Measurements from ENCODE around the gene MGST2. TPM values are rescaled to one million over a fixed set of nuclear protein-coding genes. Genes with fewer than 3 reads are reported as not detected.
A peak's percentile ranks its signal among the peaks of the same experiment; 100 is the strongest.

MGST2 gene
- total RNA-seq, 2 donors from 2014 or later: 24.3 to 35.5 TPM

DNA sequence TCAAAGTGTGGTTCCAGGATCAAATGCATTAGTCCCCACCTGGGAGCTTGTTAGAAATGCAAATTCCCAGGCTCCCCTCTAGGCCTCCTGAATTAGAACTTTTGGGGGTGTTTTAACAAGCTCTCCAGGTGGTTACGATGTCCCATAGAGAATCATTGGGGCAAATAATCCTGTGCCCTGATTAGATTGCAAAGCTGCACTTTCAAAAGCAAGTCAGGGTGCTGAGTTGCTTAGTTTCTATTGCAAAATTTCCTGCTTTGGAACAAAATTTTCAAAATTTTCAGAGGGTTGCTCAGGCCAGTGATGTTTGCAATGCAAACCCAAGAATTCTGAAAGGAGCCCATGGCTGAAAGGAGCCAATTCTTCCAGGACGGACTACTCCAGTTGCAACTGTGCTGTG is 71.0 kb downstream of the MGST2 start:
- H3K9me3 ChIP-seq: no peaks in the 10 kb centered on the region
- no peak overlapping the region for H3K4me3 ChIP-seq
- H3K27ac ChIP-seq: peak overlapping the region in 1 of 2 donors; percentile 74
- H3K4me1 ChIP-seq (ENCODE audit: control insufficient read depth in 1 of 2, low read depth in 2 of 2): peaks cover 11 to 37% of the 10 kb centered on the region in 2 donors
- no peaks in the 10 kb centered on the region for H3K36me3 ChIP-seq
- no peak for ATAC-seq (ENCODE audit: insufficient number of reproducible peaks, low FRiP score, low read depth)
- H3K27me3 ChIP-seq (replicated peaks; ENCODE audit: insufficient read depth): no peaks in the 10 kb centered on the region
- DNase-seq (ENCODE audit: low spot score): no peak
- TF ChIP-seq, protein P1, sequence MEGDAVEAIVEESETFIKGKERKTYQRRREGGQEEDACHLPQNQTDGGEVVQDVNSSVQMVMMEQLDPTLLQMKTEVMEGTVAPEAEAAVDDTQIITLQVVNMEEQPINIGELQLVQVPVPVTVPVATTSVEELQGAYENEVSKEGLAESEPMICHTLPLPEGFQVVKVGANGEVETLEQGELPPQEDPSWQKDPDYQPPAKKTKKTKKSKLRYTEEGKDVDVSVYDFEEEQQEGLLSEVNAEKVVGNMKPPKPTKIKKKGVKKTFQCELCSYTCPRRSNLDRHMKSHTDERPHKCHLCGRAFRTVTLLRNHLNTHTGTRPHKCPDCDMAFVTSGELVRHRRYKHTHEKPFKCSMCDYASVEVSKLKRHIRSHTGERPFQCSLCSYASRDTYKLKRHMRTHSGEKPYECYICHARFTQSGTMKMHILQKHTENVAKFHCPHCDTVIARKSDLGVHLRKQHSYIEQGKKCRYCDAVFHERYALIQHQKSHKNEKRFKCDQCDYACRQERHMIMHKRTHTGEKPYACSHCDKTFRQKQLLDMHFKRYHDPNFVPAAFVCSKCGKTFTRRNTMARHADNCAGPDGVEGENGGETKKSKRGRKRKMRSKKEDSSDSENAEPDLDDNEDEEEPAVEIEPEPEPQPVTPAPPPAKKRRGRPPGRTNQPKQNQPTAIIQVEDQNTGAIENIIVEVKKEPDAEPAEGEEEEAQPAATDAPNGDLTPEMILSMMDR (IDR thresholded peaks at IDR 0.05): no peak

GRCh38 chr4:139738846-139739613 is 73.4 kb downstream of the MGST2 start:
- DNase-seq (ENCODE audit: low spot score): no peak
- H3K36me3 ChIP-seq: no peaks in the 10 kb centered on the region
- H3K9me3 ChIP-seq: no peaks in the 10 kb centered on the region
- no peaks in the 10 kb centered on the region for H3K27me3 ChIP-seq (replicated peaks; ENCODE audit: insufficient read depth)
- H3K4me1 ChIP-seq (ENCODE audit: control insufficient read depth in 1 of 2, low read depth in 2 of 2): peaks cover 11 to 34% of the 10 kb centered on the region in 2 donors
- H3K4me3 ChIP-seq: no peak overlapping the region
- no peak overlapping the region for H3K27ac ChIP-seq
- no peak for ATAC-seq (ENCODE audit: insufficient number of reproducible peaks, low FRiP score, low read depth)
- TF ChIP-seq, protein P1 (IDR thresholded peaks at IDR 0.05): no peak

- ATAC-seq (ENCODE audit: insufficient number of reproducible peaks, low FRiP score, low read depth): no peak
- no peaks in the 10 kb centered on the region for H3K27me3 ChIP-seq (replicated peaks; ENCODE audit: insufficient read depth)
- no peaks in the 10 kb centered on the region for H3K9me3 ChIP-seq
- H3K4me1 ChIP-seq (ENCODE audit: control insufficient read depth in 1 of 2, low read depth in 2 of 2): peaks cover 11 to 27% of the 10 kb centered on the region in 2 donors
- H3K27ac ChIP-seq: peak overlapping the region; percentile 44 to 60
- no peak for DNase-seq (ENCODE audit: low spot score)
- H3K4me3 ChIP-seq: peak overlapping the region; percentile 38
- H3K36me3 ChIP-seq: no peaks in the 10 kb centered on the region
- TF ChIP-seq, protein P1 (IDR thresholded peaks at IDR 0.05): no peak
Measured at GRCh38 chr4:139740121-139740520, 74.5 kb downstream of the MGST2 start.

DNA sequence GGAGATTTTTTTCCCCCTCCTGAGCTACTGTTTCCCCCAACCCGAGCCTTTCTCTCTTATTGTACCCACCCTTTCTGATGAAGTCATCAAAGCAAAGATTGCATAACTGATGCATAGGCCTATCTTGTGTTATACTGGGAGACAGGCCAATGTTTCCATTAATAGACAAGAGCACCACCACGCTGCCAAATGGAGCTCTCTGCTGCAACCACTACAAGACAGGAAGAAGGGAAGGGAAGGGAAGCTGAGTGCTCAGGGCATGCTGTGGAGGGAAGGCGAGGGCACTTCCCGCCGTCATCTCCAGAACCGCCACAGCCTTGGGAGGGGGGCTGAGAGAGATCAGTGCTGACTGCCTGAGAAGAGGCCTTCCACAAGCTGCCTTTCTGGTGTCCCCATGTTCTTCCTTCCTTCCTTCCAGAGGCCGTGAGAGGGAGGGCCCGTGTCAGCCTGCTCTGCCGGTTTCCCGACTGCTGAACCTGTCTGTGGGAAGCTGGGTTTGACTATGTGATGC is 75.0 kb downstream of the MGST2 start:
- Histone ChIP-seq H3K27me3 (replicated peaks; ENCODE audit: insufficient read depth) (no peaks in the 10 kb centered on the region), H3K4me3 (peak overlapping the region; percentile 38), H3K27ac (peak overlapping the region; percentile 44 to 60), H3K36me3 (no peaks in the 10 kb centered on the region), H3K9me3 (no peaks in the 10 kb centered on the region), H3K4me1 (ENCODE audit: control insufficient read depth in 1 of 2, low read depth in 2 of 2) (peaks cover 11 to 27% of the 10 kb centered on the region in 2 donors)
- TF ChIP-seq, protein P1 (IDR thresholded peaks at IDR 0.05): no peak
- ATAC-seq (ENCODE audit: insufficient number of reproducible peaks, low FRiP score, low read depth) (peak; percentile 76), DNase-seq (ENCODE audit: low spot score) (no peak)

DNA sequence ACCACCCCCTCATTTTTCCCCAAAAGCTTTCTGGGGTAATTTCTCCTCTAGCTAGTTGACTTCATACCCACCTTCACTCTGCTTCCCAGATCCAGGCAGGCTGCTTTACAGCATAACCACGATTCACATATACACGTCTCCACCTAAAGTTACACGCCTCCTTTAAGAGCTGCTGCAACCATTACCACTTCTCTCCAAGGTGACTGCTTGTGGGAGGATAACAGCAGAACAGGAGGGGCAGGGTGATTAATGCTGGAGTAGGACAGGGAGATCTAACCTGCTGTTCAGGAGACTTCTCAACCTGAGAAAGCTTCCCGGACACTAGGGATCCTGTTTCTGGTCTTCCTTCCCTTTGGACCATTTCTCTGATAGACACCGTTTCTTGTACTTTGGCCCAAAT is 77.4 kb downstream of the MGST2 start:
- H3K36me3 ChIP-seq: no peaks in the 10 kb centered on the region
- no peak overlapping the region for H3K4me3 ChIP-seq
- H3K9me3 ChIP-seq: no peaks in the 10 kb centered on the region
- TF ChIP-seq, protein P1 (IDR thresholded peaks at IDR 0.05): no peak
- ATAC-seq (ENCODE audit: insufficient number of reproducible peaks, low FRiP score, low read depth) (no peak), DNase-seq (ENCODE audit: low spot score) (no peak)
- H3K27ac ChIP-seq: no peak overlapping the region
- peaks cover 11 to 16% of the 10 kb centered on the region in 2 donors for H3K4me1 ChIP-seq (ENCODE audit: control insufficient read depth in 1 of 2, low read depth in 2 of 2)
- H3K27me3 ChIP-seq (replicated peaks; ENCODE audit: insufficient read depth): no peaks in the 10 kb centered on the region

Data from thoracic aorta (tissue), 2 donors.